NB4 (cell line): Measurements from ENCODE around the gene GTSE1.

Experiments used
- DNase-seq: peaks from one replicate; pipeline ENCODE4 v3.0.0; 2010; ENCODE audit warnings: low read depth
- H3K4me3 ChIP-seq: one replicate; pipeline ENCODE4 v1.5.1; 2011; ENCODE audit warnings: mild to moderate bottlenecking, low read depth, low read length, moderate library complexity
- MYC ChIP-seq: IDR thresholded peaks from 2 replicates; pipeline ENCODE4 v1.6.1; 2011; ENCODE audit warnings: low read depth, low read length
- POLR2A ChIP-seq: IDR thresholded peaks from 2 replicates; pipeline ENCODE4 v1.6.1; 2011; ENCODE audit warnings: mild to moderate bottlenecking; ENCODE audit not compliant: insufficient read length; ENCODE audit errors: extremely low read depth
- TF ChIP-seq, protein P1 (sequence below): IDR thresholded peaks from one replicate; pipeline ENCODE4 v1.5.1; 2012; ENCODE audit warnings: low read depth, low read length
- TF ChIP-seq, protein P2 (sequence below): IDR thresholded peaks from 2 replicates; pipeline ENCODE4 v1.6.1; 2011; ENCODE audit warnings: low read depth, low read length

GTSE1 gene

DNA sequence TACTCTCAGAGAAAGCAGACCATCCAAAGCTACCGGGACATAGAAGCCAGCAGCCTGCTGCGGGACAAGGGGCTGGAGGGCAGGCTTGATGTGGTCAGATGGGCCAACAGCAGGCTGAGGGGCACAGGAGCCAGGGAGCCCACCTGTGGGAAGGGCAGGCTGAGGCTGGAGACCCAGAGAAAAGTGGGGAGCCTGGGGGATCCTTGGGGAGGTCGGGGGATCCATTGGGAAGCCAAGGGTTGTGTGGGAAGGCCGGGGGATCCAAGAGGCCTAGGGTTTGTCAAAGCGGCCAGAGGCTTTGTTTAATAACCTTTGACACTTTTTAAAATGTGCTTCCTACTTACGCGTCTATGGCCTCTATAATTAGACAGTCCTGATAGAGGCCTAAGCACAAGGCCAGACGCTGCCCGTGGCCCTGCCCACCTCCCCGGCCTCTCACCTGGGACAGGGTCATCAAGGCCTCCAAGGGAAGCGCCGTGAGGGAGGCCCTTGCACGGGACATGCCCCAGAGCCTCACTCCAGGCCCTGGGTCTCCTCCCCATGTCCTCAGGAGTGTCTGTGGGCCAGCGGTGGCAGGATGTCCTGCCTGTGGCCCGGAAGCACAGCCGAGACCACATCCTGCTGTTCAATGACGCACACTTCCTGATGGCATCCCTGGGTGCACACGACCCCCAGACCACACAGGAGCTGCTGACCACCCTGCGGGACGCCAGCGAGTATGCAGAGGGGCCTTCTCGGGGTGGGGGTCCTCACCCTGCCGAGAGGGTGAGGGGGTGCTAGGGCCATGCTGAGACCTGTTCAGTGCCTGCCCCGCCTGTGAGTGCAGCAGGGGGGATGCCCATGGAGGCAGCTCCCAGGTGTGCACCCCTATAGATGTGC is 8.6 kb upstream of the GTSE1 start:
- DNase-seq = peak; percentile 88
- H3K4me3 ChIP-seq = peak overlapping the region; percentile 57

DNA sequence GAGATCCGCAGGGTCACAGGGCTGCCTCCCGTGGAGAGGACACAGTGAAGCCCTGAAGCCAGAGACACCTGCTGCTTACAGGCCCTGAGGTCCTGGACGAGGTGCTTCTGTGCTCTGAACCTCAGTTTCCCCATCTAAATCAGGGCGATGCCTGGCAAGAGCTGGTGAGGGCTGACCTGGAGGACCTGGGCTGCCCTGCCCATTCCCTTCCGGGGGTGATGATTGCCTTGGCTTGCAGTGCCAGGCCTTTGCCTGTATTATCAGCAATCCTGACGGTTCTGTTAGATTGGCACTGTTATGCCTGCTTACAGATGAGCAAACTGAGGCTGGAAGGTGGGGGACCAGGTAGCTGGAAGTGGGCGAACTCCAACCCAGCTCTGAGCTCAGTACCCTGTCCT is 7.8 kb upstream of the GTSE1 start:
- H3K4me3 ChIP-seq = no peak overlapping the region
- TF ChIP-seq, protein P1, sequence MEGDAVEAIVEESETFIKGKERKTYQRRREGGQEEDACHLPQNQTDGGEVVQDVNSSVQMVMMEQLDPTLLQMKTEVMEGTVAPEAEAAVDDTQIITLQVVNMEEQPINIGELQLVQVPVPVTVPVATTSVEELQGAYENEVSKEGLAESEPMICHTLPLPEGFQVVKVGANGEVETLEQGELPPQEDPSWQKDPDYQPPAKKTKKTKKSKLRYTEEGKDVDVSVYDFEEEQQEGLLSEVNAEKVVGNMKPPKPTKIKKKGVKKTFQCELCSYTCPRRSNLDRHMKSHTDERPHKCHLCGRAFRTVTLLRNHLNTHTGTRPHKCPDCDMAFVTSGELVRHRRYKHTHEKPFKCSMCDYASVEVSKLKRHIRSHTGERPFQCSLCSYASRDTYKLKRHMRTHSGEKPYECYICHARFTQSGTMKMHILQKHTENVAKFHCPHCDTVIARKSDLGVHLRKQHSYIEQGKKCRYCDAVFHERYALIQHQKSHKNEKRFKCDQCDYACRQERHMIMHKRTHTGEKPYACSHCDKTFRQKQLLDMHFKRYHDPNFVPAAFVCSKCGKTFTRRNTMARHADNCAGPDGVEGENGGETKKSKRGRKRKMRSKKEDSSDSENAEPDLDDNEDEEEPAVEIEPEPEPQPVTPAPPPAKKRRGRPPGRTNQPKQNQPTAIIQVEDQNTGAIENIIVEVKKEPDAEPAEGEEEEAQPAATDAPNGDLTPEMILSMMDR = no peak
- no peak for TF ChIP-seq MYC
- TF ChIP-seq, protein P2, sequence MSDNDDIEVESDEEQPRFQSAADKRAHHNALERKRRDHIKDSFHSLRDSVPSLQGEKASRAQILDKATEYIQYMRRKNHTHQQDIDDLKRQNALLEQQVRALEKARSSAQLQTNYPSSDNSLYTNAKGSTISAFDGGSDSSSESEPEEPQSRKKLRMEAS = no peak
- no peak for TF ChIP-seq POLR2A
- no peak for DNase-seq

More for the DNA sequence above, 8.6 kb upstream of the GTSE1 start:
- TF ChIP-seq POLR2A (peak; percentile 41), MYC (no peak)
- TF ChIP-seq, protein P2 = peak; percentile 50; the same call in 1 of the 2 replicates
- TF ChIP-seq, protein P1 = no peak

DNA sequence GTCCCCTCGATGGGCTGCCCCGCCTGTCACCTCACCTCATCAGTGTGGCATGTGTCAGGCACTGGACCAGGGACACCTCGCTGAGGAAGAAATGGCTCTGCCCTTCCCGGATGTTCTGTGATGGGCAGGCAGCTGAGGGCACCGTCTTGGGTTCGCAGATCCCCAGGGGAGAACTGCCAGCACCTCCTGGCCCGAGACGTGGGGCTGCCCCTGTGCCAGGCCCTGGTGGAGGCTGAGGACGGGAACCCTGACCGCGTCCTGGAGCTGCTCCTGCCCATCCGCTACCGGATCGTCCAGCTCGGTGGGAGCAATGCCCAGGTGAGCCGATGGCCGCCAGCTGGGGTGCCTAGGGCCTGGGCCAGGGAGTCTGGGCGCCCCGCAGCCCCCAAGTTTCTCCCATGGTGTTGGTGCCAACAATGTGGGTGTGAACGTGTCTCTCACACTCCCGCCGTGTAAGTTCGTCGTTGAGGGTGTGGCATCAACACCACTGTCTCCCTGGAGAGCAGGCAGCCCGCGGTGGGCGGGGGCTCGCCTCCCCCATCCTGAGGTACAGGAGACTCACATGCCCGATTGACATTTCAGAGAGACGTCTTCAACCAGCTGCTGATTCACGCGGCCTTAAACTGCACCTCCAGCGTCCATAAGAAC is 7.3 kb upstream of the GTSE1 start:
- H3K4me3 ChIP-seq = no peak overlapping the region
- TF ChIP-seq MYC (no peak), POLR2A (no peak)
- TF ChIP-seq, protein P2 = no peak
- TF ChIP-seq, protein P1 = no peak
- peak; percentile 25 for DNase-seq

DNA sequence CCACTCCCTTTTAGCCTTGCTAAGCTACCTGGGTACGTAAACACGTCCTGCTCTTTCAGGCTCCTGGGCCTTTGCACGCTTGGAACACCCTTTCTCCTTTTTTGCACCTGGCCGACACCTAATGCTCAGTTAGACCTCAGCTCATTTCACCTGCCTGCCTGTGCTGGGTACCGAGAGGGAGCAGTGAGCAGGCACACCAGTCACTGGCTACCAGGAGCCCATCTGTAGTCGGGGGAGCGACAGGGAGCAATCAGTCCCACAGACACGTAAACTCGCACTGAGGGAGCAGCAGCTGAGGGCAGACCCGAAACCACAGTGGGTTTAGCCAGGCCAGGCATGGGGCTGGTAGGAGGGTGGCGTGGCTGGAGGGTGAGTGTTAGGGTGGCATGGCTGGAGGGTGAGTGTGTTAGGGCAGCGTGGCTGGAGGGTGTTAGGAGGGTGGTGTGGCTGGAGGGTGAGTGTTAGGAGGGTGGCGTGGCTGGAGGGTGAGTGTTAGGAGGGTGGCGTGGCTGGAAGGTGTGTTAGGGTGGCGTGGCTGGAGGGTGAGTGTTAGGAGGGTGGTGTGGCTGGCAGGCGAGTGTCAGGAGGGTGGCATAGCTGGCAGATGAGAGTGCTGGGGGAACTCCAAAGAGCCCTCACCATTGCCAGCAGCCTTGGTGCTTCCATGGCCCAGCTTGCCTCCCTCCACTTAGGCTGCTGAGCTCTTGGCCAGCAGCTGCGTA is 6.4 kb upstream of the GTSE1 start:
- no peak for TF ChIP-seq POLR2A
- TF ChIP-seq, protein P2 = no peak
- TF ChIP-seq MYC = no peak
- TF ChIP-seq, protein P1 = no peak
- DNase-seq = no peak

DNA sequence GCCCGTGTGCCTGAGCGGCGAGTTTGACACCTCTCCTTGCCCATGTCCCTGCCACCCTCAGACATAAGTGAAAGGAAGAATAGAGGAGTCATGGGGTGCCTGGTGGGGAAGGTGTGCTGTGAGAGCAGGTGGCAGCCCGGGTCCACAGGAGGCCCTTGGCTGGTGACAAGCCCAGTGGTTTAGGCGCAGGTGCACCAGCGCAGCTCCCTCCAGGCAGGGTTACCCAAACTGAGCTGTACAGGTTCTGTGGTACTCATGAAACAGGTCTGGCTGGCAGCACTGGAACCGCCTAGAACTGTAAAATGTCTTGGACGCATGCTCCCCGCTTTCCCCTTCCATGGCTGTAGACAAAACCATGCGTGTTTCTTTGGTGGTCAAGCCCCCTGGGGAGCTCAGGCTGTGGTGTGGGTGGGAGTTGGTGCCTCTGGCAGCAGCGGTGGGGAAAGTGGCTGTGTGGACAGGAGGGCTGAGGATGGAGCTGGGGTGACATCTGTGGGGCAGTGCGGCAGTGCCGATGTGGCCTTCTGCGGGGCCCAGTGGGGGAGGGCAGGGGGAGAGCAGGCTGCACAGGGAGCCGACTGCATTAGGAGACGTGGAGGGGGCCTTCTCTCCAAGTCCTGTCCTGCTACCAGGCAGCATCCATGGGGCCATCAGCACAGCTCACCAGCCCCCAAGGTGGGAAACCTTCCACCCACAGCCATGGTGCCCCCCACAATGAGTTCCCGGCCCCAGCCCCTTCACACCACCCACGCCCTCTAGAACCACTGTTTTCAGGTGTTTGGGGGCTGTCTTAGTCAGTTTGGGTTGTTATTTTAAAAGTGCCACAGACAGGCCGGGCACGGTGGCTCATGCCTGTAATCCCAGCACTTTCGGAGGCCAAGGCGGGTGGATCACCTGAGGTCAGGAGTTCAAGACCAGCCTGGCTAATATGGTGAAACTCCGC is 5.6 kb upstream of the GTSE1 start:
- TF ChIP-seq, protein P2 = no peak
- TF ChIP-seq MYC (no peak), POLR2A (no peak)
- TF ChIP-seq, protein P1 = no peak
- DNase-seq = peak; percentile 45
- no peak overlapping the region for H3K4me3 ChIP-seq

More for the DNA sequence above, 6.4 kb upstream of the GTSE1 start:
- no peak overlapping the region for H3K4me3 ChIP-seq
